Measurements from ENCODE around the gene HOXB9.

HOXB9 gene

DNA sequence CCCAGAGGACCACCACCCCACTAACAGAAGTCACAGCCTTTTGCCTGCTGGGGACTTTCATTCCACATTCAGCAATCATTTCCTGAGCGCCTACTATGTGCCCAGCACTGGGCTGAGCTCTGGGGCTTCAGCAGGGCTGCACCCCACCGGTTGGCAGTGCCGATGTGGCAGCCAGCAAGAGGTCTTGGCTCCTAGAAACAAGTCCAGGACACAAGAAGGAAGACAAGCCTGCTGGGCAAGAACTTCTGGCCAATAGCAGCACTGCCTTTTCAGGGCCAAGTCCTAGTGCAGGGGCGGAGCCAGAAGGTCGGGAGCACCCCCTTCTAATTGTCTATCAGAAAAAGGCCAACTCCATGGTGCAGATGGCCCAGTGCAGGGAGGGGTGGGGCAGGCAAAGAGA lies 13.0 kb upstream of the HOXB9 start:
- no peak for DNase-seq

DNA sequence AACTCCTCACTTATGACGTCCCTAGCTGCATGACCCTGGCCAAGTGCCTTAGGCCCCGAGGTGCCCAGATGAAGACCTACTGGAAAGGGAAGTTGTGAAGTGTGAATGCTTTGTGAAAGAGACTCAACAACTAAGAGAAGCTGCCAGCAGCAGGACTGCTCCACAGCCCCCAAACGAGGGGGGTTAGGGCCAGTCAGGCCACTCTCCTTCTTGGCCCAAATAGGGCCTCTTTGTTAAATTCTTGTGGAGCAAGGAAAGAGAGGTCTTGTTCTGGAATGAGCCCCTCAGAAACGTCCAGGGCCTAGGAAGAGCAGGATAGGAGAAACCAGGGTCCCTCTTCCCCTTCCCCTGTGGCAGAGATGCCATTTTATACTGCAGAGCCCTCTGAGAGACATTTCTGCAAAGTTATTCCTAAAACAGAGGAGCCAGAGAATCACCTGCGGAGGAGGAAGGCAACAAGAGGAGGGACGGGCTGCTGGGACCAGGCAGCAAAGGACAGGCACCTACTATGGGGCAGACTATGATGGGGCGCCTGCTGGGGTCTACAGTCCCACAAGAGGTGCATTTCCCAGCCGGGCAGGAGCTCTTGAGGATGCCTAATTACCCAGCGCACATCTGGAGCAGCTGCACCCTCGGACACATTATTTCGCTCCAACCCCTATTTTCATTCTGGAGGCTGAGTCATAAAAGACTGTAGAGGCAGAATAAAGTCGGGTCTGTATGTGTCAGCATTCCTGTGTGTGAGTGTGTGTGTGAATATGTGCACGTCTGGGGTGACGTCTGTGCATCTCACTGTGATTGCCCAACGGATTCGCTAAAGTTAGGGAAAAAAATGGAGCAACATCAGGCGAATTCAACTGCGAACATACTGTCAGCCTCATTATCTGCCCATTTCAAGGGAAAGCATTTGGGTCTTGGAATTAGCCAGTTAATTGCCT lies 11.4 kb upstream of the HOXB9 start:
- DNase-seq, result no peak

DNA sequence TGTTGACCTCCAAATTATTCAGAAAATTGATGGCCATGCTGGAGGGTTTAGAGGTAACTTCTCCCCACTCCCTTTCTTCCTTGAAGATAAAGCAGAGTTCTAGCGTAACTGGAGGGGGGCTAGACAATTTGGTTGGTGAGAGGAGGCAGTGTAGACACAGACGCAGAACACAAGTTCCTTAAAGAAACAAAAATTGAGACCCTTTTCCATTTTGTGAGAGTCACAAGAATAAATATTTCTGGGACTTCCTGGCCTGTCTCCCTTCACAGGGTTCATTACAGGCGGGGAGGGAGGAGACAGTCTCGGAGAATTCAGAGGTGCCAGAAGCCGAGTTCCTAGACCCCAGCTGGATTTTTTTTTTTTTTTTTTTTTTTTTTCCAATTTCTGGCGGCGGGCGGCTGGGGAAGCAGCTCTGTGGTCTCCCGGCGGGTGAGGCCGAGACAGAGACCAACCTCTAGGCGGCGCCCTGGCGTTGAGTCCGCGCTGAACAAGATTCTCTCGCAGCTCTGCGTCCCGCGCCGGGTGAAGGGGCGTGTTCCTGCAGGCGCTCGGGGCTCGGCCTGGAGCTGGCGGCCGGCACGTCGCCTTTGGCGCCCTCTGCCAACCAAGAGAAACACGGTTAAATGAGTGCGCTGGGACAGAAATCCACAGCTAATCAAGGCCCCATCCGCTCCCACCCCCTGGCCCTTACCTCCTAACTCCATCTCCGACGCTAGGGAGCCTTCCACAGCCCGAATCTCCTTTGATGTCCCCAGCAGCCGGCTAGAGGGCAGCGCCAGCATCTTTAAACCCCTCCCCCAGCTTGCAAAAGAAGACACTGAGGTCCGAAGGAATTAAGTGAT lies 10.2 kb upstream of the HOXB9 start:
- peak; percentile 70 for DNase-seq

DNA sequence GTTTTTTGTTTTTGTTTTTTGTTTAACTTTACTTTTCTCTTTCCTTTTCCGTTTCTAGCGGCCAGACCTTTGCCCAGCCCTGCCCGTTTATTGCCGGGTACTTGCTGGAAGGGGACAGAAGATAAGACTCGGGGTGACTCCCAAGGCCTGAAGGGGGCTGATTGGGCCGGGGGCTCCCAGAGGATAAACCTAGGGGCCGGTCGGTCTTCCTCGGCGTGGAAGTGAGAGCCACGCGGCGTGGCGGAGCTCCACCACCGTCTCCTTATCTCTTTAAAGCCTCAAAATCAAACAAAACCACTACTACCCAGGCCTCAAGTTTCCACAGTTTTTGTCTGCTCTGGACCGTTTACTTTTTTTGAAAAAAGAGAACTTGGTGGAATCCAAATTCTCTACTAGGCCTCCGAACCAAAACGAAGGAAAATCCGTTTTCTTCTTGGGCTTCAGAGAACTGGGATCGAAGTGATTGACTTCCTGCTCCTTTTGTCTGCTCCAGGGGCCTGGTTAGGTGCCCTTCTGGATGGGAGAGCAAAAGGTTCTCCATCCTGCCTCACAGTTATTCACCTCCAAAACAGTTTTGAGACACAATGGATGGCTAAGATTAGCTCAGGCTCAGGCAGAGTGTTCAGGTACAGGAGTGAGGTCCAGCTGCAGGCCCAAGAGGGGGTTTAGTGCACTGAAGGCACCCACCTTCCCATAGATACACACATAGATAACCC lies 8.5 kb upstream of the HOXB9 start:
- no peak for DNase-seq

DNA sequence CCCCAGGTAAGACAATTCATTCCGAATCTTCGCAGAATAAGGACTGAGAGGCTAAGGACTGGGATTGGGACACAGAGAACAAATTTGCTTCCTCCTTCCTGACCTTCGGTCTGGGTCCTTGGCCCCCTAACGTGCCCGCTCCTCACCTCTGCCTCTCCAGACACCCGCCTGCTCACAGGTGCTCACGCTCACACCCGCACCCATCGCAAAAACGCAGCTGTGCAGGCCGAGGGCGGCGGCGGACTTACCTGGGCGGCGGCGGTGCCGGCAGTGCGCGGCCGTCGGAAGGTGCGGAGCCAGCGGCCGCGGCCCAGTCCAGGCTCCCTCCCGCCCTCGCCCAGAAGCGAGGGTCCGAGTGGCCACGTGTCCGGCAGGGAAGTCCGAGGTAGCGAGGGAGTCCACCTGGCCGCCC lies 7.1 kb upstream of the HOXB9 start:
- DNase-seq, result no peak

DNA sequence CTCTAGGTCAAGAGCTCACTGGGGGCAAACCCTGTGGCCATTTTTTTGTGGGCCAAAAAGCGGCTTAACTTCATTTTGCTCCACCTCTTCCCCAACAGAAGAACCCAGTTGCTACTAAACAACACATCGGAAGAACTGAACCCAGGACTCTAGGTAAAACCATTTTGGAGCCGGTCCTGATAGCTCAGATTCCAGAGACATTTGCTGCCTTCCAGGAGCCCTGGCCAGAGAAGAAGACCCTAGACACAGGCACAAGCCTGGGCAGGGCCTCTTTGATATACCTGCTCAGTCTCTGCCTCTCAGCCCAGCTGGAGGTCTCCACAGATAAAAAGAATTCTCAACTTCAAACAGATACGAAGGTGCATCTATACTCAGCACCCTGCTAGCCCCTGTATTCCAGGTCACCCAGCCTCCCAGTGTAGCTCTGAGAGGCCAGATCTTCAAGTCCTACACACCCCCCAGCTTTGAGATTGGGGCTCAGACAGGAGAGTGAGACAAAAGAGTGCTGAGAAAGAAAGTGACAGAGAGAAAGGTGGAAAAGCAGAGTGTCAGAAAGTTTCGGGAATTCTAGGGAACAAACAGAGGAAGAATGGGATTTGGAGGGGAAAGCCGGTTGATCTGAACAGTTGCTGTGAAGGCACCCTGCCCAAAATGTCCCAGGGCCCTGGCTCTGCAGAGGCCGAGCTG lies 6.6 kb upstream of the HOXB9 start:
- no peak for DNase-seq

DNA sequence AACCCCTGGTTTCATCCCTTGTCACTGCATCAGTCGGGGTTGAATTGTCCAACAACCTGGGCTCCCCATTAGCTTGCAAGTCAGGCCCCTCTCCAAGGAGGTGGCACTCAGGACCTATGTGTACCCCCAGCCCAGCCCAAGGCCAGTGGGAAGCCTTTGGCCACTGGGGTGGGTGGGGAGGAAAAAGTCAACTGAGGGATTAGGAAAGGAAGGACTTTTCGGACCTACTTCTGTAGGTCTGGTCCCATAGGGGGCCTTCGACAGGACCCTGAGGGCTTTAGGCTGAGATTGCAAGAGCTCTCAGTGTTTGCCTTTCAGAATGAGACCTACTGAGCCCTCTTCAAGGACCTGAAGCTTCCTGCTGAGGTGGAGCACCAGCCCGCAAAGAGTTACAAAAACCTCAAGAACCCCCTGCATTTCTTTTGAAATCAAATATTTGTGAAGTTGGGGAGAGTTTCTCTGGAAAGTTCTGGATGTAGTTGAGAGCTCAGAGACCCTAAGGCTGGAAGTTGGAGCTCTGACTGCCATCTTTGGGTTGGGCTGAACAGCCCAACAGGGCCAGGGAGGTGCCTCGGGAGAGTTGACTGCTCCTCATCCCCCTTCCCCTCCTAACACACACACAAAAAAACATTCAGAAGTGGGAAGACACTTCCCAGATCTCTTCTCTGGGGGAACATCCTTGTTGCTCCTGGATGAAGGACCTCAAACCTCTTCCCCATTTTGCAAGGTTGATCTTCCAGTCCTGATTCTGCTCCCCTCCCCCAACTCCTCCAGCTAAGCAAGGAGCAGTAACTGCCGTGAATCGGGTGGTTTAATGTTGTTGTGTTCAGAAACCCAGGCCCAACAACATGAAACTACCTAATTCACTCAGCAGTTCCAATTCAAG lies 5.8 kb upstream of the HOXB9 start:
- no peak for DNase-seq

DNA sequence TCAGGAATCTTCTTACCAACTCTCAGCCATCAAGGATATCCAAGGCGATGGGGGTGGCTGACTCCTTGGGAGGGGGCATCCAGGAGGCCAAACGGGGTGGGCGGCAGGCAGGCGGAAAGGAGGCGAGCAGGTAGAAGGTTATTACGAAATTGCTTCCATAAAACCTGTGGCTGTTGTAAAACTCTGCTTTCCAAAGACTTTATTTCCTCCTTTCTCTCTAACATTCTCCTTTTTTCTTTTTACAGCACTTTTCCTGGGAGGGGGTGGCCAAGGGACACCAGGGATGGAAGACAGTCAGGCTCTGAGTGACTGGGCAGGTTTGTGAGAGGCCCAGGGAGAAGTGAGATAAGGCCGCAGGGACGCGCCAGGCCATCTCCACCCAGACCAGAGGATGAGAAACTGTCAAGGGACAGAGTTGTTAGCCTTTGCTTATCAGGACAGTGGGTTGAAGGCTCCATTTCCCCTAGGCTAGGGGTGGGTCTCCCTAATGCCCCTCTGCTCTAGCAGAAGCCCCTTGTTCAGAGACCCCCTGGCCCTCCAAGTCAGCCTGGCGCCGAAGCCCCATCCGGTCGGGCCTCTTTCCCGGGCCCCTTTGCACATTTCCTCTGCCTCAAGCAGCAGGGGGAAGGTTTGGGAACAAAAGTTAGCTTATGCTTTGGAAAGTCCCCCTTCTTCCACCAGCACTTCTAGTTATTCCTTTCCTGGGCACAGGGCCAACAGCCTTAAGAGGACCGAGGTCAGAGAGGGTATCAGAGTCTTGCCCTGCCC lies 5.0 kb upstream of the HOXB9 start:
- no peak for DNase-seq

DNA sequence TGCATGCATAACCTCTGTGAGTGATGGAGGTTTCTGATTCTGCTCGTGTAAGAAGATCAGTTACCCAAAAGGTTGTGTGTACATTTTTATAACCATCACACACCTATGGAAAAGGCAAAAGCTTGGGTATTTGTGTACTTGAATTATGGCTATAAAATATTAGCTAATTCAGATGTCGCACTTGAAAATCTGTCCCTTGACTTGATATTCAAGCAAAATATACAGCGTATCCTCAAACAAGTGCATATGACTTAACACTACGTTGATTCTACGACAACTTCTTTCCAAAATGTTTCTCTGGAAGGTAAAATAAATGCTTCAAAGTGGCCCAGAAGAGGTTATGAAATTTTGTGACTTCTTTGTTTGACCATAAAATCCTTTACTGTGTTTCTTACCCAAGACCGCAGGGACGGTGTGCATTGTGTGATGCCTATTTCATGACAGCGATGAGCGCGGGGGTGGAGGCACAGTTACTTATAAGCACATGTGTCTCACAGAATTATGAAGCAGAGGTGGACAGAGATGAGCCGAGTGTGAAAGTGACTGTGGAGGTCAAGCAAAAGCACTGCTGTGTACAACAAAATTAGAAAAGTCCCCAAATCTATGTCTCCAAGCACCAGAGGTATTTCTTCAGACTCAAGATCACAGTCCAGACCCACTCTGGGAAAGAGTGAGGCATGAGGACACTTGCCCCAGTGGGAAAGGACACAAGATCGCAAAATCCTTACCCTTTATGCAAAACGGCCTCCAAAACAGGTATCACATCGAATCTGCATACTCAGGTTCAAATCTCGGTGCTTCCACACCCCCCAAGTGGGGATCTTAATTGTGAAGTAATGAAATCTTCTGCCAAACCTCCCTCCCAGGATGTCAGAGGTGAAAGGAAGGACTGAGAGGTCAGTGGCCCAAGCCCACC lies 4.1 kb upstream of the HOXB9 start:
- DNase-seq, result no peak

DNA sequence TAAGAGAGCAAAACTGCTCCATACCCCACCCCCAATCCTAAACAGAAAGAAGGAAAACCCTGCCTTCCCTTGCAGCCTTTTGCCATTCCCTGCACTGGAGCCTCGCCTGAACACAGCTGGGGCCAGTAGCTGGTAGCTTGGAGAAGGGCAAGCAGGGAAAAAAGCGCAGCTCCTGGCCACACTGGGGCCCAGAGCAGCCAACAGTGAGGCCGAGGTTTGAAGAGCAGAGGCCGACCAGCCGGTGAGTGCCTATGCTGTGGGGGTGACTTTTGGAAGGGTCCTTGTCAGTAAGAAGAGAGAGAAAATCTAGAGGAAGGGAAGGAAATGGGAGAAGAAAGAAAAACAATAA lies 3.2 kb upstream of the HOXB9 start:
- DNase-seq, result no peak

DNA sequence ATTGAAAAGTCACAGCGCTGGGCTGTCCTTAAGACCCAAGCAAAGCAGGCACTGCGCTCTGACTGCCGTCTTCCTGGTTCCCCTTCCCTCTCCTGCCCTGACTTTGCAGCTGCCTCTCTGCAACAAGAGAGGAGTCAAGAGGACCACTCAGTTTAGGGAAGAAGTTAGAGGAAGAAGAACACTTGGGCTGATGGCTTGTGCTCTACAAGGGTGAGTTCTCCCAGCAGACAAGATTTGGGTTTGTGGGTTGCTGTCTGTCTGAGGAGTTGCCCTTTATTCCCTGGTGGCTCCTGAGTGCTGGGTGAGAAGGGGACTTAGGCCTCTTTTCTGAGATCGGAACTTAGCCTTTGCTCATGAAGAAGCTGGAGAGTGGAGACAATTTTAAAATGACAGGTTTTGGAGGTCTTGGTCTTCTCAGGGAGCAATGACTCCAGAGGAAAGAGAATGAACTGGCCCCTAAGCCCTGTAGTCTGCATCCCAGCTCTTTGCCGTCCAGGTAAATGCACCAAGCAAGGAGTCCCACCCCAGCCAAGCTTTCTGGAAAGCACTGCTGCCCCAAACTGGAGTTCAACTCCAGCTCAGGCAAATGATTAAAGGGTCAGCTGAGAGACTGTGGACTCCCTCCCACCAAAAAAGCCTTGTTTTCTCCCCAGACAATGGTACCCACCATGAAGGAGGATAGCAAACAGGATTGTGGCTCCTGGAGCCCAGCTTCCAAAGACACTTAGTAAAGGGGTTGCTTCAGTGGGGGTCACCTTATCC lies 2.7 kb upstream of the HOXB9 start:
- no peak for DNase-seq

DNA sequence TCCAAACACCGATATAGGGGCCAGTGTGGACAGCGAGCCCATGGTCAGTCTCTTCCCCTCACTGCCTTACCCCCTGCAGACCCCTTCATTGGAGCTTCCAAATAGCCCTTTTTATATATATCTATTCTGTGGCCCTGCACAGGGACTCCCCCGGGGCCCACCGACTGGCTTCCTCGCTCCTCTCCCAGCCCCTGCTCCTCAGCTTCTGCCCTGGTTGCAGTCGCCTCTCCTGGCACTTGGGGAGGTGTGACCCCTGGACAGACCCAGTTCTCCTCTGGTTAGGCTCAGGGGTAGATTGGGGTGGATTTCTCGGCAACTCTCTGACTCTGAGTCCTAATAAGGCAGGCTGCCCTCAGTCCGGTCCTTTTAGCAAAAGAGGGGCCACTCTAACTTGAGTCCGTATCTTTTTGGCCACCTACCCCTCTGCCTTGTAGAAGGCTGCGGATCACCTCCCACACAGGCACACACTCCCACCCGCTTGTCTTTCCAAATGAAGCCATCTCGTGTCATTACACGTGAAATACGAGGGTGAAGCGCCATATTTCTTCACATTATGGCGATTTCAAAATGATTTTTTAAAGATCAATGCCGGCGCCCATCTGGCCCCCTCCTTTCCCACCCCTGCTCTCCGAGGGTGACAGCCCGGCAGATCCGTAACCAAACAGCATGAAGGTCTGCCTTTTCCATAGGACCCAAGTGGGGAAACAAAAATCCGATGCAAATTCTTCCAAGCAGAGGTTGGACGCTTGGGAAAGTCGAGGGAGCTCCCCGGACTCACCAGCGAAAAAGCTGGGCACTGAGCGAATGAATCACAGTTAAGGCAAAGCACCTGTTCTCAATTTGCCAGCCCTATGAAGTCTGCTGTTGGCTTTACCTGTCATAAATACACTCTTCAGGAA lies 1.7 kb upstream of the HOXB9 start:
- DNase-seq, result no peak

DNA sequence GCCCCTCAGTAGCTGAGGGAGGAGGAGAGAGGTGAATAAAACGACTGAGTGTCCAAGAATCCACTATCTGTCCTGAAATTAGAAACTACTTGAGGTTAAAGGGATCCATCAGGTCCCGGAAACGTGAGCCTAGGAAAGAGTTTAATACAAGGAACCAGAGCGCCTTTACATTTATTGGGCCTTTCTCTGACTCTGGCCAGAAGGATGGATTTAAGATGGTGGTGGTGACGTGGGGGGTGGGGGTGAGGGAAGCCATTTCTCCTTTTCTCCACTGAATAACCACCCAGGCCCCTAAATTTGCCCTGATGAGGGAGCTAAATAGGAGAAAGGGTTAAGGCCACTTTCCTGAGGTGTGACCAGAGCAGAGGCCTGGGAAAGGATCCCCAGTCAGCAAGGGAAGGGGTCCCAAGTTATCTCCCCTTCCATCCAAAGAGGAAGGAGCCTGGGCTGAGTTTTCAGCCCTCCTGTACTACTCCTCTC lies 1.0 kb upstream of the HOXB9 start:
- no peak for DNase-seq

DNA sequence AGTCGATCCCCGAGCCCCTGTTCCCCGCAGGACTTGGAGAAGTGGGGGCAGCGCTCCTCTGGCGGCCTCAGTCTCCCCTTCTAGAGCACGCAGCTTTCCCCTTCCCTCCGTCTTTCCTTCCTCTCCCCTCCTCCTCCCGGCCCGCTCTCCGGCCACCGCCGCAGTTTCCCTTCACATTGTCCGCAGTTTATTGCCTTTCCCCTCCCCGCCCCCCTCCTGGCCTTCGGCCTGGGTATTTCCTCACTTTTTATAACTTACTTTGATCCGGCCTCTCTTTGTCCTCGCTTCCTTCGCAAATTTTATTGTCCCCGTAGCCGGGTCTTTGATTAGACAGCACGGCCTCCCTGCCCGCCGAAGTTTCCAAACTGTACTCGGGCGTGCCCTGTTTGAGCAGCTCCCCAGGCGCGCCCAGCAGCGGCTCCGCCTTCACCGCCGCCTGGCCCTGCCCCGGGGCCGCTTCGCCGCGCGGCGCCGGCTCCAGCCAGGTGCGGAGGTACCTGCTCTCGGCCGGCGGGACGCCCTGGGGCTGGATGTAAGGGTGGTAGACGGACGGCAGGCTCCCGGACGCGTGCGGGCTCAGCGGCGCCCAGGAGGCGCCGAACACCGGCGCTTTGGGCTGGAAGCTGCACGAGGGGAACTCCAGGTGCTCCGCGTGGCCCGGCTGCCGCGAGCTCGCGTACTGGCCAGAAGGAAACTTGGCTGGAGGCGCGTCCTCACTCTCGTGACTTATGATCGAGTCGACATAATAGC lies 488 bp downstream of the HOXB9 start:
- peak; percentile 47 for DNase-seq

DNA sequence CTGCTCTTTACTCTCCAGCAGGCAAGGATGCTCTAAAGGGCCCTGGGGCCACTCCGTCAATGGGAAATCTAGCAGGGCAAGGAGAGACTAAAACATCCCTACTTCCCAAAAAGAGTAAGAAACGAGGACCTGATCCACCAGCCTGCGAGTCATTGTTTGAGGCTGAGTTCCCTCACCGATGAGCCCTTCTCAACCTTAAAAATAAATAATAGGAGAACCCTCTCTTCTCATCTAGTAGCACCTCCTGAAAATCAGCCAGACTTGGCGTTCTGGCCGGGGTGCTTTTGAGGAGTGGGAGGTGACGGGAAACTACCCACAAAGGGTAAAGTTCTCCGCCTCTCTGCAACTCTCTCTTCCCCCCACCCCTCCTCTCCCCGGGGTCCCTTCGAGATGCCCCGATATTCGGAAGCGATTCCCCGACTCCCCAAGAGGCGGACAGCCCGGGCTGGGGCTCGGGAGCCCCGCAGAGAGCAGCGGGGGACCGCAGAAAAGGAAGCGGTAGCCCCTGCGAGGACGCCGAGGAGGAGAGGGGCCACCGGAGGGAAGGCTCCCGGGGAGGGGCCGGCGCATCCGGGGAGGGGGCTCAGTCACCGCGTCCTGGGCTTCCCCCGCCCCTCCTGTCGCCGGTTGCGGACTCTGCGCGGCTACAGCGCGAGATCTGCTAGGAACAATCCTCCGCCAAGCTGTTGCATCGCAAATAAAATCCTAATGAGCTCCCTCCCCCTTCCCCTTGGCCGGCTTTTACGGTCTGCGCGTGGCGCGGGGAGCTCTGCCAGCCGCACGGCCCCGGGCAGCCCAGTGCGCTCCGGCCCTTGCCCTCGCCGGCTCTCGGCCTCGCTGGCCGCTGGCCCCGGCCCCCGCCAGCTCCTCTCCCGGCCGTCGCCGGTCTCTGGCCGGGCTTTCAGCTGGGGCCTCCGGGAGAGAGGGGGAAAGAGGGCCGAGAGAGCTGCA lies 1.3 kb downstream of the HOXB9 start:
- no peak for DNase-seq

DNA sequence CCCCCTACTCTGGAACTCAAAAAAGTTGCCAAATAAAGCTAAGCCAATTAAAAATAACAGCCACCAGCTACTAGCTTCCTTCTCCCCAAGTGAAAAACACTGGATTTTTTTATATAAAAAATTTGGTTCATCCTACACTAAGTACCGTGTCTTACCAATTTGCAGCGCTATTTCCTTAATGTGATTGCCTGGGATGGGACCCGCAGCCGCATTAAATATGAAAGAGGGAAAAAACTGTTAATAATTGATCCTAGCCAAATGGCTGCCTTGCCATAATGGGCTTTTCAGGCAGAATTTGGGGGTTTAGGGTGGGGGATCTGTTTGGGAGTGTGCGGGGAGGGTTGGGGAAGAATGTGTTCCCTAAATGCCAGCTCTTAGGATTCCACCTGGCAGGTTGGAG lies 2.0 kb downstream of the HOXB9 start:
- DNase-seq, result no peak

Measured in CD4-positive, alpha-beta T cell treated with Interleukin-10 for 1 hour (primary cell).